ENCODE results near the gene QPRT. TPM values are rescaled to one million over a fixed set of nuclear protein-coding genes. Genes with fewer than 3 reads are reported as not detected.

QPRT gene
- polyA plus RNA-seq, 1 of the 3 experiments (the other 2 are of a cell fraction) = 12.5 TPM

- TF ChIP-seq GATA2 (CRISPR knock-in tag; IDR thresholded peaks at IDR 0.05) (no peak), NRF1 (IDR thresholded peaks at IDR 0.05; ENCODE audit: low read depth, low read length) (no peak), FOXJ3 (CRISPR knock-in tag; IDR thresholded peaks at IDR 0.05) (no peak), EZH2phosphoT487 (IDR thresholded peaks at IDR 0.05; ENCODE audit: borderline replicate concordance, low read depth) (no peak), TEAD4 (IDR thresholded peaks at IDR 0.05; ENCODE audit: borderline replicate concordance, insufficient read depth) (no peak)
- no peaks in the 10 kb centered on the region for H3K79me2 ChIP-seq (ENCODE audit: insufficient read depth)
- H3K27me3 ChIP-seq (ENCODE audit: insufficient read depth) = no peaks in the 10 kb centered on the region; the same call in 1 of the 2 replicates
- no peaks in the 10 kb centered on the region for H3F3A ChIP-seq (replicated peaks; ENCODE audit: insufficient read depth)
- H3K27ac ChIP-seq (ENCODE audit: low read depth in 2 of 2, low read length in 1 of 2) = no peak overlapping the region
- DNase-seq = no peak
- no peaks in the 10 kb centered on the region for H3K36me3 ChIP-seq (replicated peaks in 1 of 2; ENCODE audit: control insufficient read depth in 1 of 2, insufficient read depth in 2 of 2, low read length in 1 of 2)
- no peak overlapping the region for H2AFZ ChIP-seq (ENCODE audit: low read depth)
- H3K4me1 ChIP-seq (ENCODE audit: control insufficient read depth in 1 of 2, insufficient read depth in 2 of 2, low read depth in 1 of 2, low read length in 1 of 2) = no peaks in the 10 kb centered on the region; a peak in 1 of 4 replicates
- CTCF ChIA-PET = interaction anchor here (1.2 to 6.0 kb wide), 3 partner anchors 27 to 305 kb away, joined by 3 to 33 read pairs (median 5); partner anchors contain the start of gene KIF22
- WGBS (ENCODE audit: low lambda C conversion rate) = 65% methylated on average over 7 of the region's 7 CpGs
- no peak overlapping the region for H3K9ac ChIP-seq
- H3K4me2 ChIP-seq = no peak overlapping the region
- POLR2A ChIA-PET = no interaction called here
- no peaks in the 10 kb centered on the region for H4K20me1 ChIP-seq (ENCODE audit: insufficient read depth)
- no peak overlapping the region for H3K4me3 ChIP-seq (ENCODE audit: low read depth in 2 of 2, low read length in 1 of 2)
- no peaks in the 10 kb centered on the region for H3K9me3 ChIP-seq
- H3K9me2 ChIP-seq = no peaks in the 10 kb centered on the region
Observed at GRCh38 chr16:29727452-29727851, 48.5 kb downstream of the QPRT start.

GRCh38 chr16:29729116-29729521 is 50.1 kb downstream of the QPRT start:
- H3K4me3 ChIP-seq (ENCODE audit: low read depth in 2 of 2, low read length in 1 of 2) = no peak overlapping the region; a peak in 1 of 4 replicates
- no peaks in the 10 kb centered on the region for H4K20me1 ChIP-seq (ENCODE audit: insufficient read depth)
- H2AFZ ChIP-seq (ENCODE audit: low read depth) = peak overlapping the region; percentile 40; the same call in 1 of the 2 replicates
- no peak overlapping the region for H3K4me2 ChIP-seq
- ChIA-PET POLR2A (no interaction called here), CTCF (interaction anchor here (0.7 to 6.0 kb wide), 21 partner anchors 8 to 755 kb away, joined by 3 to 33 read pairs (median 4); partner anchors contain the start of genes KIF22, PAGR1, TLCD3B and ZG16)
- no peaks in the 10 kb centered on the region for H3F3A ChIP-seq (replicated peaks; ENCODE audit: insufficient read depth)
- no peak overlapping the region for H3K27ac ChIP-seq (ENCODE audit: low read depth in 2 of 2, low read length in 1 of 2)
- peaks cover 7% of the 10 kb centered on the region for H3K27me3 ChIP-seq (ENCODE audit: insufficient read depth)
- H3K9me2 ChIP-seq = no peaks in the 10 kb centered on the region
- no peaks in the 10 kb centered on the region for H3K9me3 ChIP-seq
- no peaks in the 10 kb centered on the region for H3K79me2 ChIP-seq (ENCODE audit: insufficient read depth)
- H3K4me1 ChIP-seq (ENCODE audit: control insufficient read depth in 1 of 2, insufficient read depth in 2 of 2, low read depth in 1 of 2, low read length in 1 of 2) = no peaks in the 10 kb centered on the region; a peak in 1 of 4 replicates
- no peak overlapping the region for H3K9ac ChIP-seq
- peak; percentile 71 for DNase-seq
- no peaks in the 10 kb centered on the region for H3K36me3 ChIP-seq (replicated peaks in 1 of 2; ENCODE audit: control insufficient read depth in 1 of 2, insufficient read depth in 2 of 2, low read length in 1 of 2)
- 28% methylated on average over 6 of the region's 6 CpGs for WGBS (ENCODE audit: low lambda C conversion rate)
- TF ChIP-seq, protein P1, sequence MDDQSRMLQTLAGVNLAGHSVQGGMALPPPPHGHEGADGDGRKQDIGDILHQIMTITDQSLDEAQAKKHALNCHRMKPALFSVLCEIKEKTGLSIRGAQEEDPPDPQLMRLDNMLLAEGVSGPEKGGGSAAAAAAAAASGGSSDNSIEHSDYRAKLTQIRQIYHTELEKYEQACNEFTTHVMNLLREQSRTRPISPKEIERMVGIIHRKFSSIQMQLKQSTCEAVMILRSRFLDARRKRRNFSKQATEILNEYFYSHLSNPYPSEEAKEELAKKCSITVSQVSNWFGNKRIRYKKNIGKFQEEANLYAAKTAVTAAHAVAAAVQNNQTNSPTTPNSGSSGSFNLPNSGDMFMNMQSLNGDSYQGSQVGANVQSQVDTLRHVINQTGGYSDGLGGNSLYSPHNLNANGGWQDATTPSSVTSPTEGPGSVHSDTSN (IDR thresholded peaks at IDR 0.05) = no peak
- TF ChIP-seq JUND (IDR thresholded peaks at IDR 0.05) (no peak), CHD2 (IDR thresholded peaks at IDR 0.05; ENCODE audit: low read length, partially characterized antibody) (no peak), RAD21 (IDR thresholded peaks at IDR 0.05; ENCODE audit: low read length) (peak; percentile 72), POLR2AphosphoS5 (IDR thresholded peaks at IDR 0.05; ENCODE audit: low read depth, low read length) (no peak), RCOR1 (IDR thresholded peaks at IDR 0.05; ENCODE audit: low read length) (no peak), YY1 (IDR thresholded peaks at IDR 0.05; ENCODE audit: low read depth) (no peak), SMC3 (IDR thresholded peaks at IDR 0.05; ENCODE audit: low read depth, low read length) (peak; percentile 58), ZBTB33 (IDR thresholded peaks at IDR 0.05; ENCODE audit: borderline replicate concordance, low read depth) (no peak), ELF1 (IDR thresholded peaks at IDR 0.05) (no peak), GATA2 (CRISPR knock-in tag; IDR thresholded peaks at IDR 0.05) (no peak), MXI1 (IDR thresholded peaks at IDR 0.05; ENCODE audit: low read depth, low read length) (peak; percentile 49; the same call in 1 of the 2 replicates)
- TF ChIP-seq, protein P2, sequence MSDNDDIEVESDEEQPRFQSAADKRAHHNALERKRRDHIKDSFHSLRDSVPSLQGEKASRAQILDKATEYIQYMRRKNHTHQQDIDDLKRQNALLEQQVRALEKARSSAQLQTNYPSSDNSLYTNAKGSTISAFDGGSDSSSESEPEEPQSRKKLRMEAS (IDR thresholded peaks at IDR 0.05; ENCODE audit: low read depth) = no peak
- TF ChIP-seq, protein P3, sequence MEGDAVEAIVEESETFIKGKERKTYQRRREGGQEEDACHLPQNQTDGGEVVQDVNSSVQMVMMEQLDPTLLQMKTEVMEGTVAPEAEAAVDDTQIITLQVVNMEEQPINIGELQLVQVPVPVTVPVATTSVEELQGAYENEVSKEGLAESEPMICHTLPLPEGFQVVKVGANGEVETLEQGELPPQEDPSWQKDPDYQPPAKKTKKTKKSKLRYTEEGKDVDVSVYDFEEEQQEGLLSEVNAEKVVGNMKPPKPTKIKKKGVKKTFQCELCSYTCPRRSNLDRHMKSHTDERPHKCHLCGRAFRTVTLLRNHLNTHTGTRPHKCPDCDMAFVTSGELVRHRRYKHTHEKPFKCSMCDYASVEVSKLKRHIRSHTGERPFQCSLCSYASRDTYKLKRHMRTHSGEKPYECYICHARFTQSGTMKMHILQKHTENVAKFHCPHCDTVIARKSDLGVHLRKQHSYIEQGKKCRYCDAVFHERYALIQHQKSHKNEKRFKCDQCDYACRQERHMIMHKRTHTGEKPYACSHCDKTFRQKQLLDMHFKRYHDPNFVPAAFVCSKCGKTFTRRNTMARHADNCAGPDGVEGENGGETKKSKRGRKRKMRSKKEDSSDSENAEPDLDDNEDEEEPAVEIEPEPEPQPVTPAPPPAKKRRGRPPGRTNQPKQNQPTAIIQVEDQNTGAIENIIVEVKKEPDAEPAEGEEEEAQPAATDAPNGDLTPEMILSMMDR (IDR thresholded peaks at IDR 0.05) = peak; percentile 71

All from SK-N-SH (cell line).